K562 (cell line): ENCODE results near the gene SMARCA4. TPM values are rescaled to one million over a fixed set of nuclear protein-coding genes. Genes with fewer than 3 reads are reported as not detected.

Experiments
- ATAC-seq: fragments of 200-7000 bp; cut with Tn5 transposase; 3 replicates; pipeline ENCODE4 v1.9.1; 2020; ENCODE audit warnings: moderate library complexity
- BruUV-seq: library from RNA; stranded (reverse); fragments of 400-500 nt; replicated peaks from 2 replicates; lab custom pipeline; 2021; lab: Mats Ljungman, UMichigan
- CTCF ChIA-PET: fragments of 300-600 bp; formaldehyde crosslinking; extraction: SDS; loops from one replicate; lab custom pipeline; 2021; ENCODE audit warnings: low intra/inter-chr PET ratio; lab: Yijun Ruan, JAX
- POLR2A ChIA-PET: fragments of 300-600, 350-650 bp; sonication (Branson Sonifier 250); formaldehyde crosslinking; extraction: SDS; loops from one replicate; lab custom pipeline; 2021; ENCODE audit warnings: antibody characterized with exemption, inconsistent platforms; lab: Yijun Ruan, JAX
- DNase-seq, 4 experiments: peaks; one replicate each; pipeline versions ENCODE4 v3.0.0 to v3.0.0-alpha.2; 2011 to 2018; ENCODE audit warnings: low spot score in 3 of 4, mixed read lengths in 3 of 4; ENCODE audit errors: extremely low read depth in 1 of 4
- FAIRE-seq: peaks from 2 replicates; lab custom pipeline; 2011; peaks lifted over from hg19 to GRCh38; lab: Jason Lieb, UNC
- H2AFZ ChIP-seq: 2 replicates; pipeline ENCODE4 v1.6.0; 2011; ENCODE audit warnings: low read depth, low read length, control low read depth, inconsistent platforms
- H3K27ac ChIP-seq: fragments of 200-600 bp; 3 replicates; pipeline ENCODE4 v1.8.0; 2011; ENCODE audit warnings: low read depth, mild to moderate bottlenecking, control low read depth, inconsistent platforms, low read length, moderate library complexity, mixed read lengths; ENCODE audit errors: extremely low read depth
- H3K27me3 ChIP-seq, 2 experiments: fragments of 300-600 bp in 1 of 2; 2 replicates in 1 of 2; 3 replicates in 1 of 2; pipeline versions ENCODE4 v1.6.0 to v1.8.0; 2011; ENCODE audit warnings: inconsistent platforms in 2 of 2, low read length in 2 of 2, mild to moderate bottlenecking in 1 of 2, mixed read lengths in 1 of 2, moderate library complexity in 1 of 2; ENCODE audit not compliant: control insufficient read depth in 2 of 2, insufficient read depth in 2 of 2
- H3K36me3 ChIP-seq: fragments of 300-600 bp; 3 replicates; pipeline ENCODE4 v1.8.0; 2011; ENCODE audit warnings: mild to moderate bottlenecking, low read length, inconsistent platforms; ENCODE audit not compliant: control insufficient read depth, insufficient read depth
- H3K4me1 ChIP-seq, 2 experiments: fragments of 200-600 bp in 1 of 2; replicated peaks in 1 of 2; 2 replicates in 1 of 2; 3 replicates in 1 of 2; pipeline versions ENCODE4 v1.5.1 to v1.8.0; 2011; ENCODE audit warnings: inconsistent platforms in 2 of 2, low read length in 2 of 2, mild to moderate bottlenecking in 1 of 2, mixed read lengths in 1 of 2, moderate library complexity in 1 of 2; ENCODE audit not compliant: control insufficient read depth in 2 of 2, insufficient read depth in 2 of 2
- H3K4me2 ChIP-seq: 2 replicates; pipeline ENCODE4 v1.6.1; 2011; ENCODE audit warnings: low read length, control low read depth, inconsistent platforms, mixed read lengths; ENCODE audit not compliant: insufficient read depth
- H3K4me3 ChIP-seq: fragments of 200-600 bp; sonication (generic), shearing (Covaris generic); 2 replicates; pipeline ENCODE4 v1.5.1; 2016; ENCODE audit warnings: control low read depth, inconsistent platforms
- H3K79me2 ChIP-seq: fragments of 200-600 bp; 3 replicates; pipeline ENCODE4 v1.8.0; 2011; ENCODE audit warnings: low read length, inconsistent platforms; ENCODE audit not compliant: control insufficient read depth, insufficient read depth
- H3K9ac ChIP-seq, 2 experiments: 2 replicates each; pipeline versions ENCODE4 v1.6.0 to v1.6.1; 2011; ENCODE audit warnings: low read depth in 2 of 2, low read length in 2 of 2, control low read depth in 1 of 2, inconsistent platforms in 1 of 2, mild to moderate bottlenecking in 1 of 2, mixed read lengths in 1 of 2; ENCODE audit not compliant: insufficient read depth in 1 of 2
- H3K9me1 ChIP-seq: one replicate; pipeline ENCODE4 v1.6.0; 2011; ENCODE audit warnings: inconsistent platforms, mild to moderate bottlenecking, low read length, moderate library complexity; ENCODE audit not compliant: control insufficient read depth, insufficient read depth
- H3K9me3 ChIP-seq: replicated peaks from 2 replicates; pipeline ENCODE4 v1.5.1; 2011; ENCODE audit warnings: low read depth, low read length, inconsistent platforms; ENCODE audit not compliant: control insufficient read depth, insufficient read depth
- H4K20me1 ChIP-seq: replicated peaks from 2 replicates; pipeline ENCODE4 v1.6.1; 2011; ENCODE audit warnings: low read length, inconsistent platforms, mixed read lengths; ENCODE audit not compliant: control insufficient read depth, insufficient read depth
- FOXJ3 ChIP-seq: sonication (generic); formaldehyde crosslinking; IDR thresholded peaks from 2 replicates; pipeline ENCODE4 v1.4.0; 2020; ENCODE audit warnings: mild to moderate bottlenecking, missing genetic modification reagents
- HIVEP1 ChIP-seq: fragments of 250-450 bp; sonication (Bioruptor Pico); IDR thresholded peaks from 2 replicates; pipeline ENCODE4 v1.4.0; 2020; ENCODE audit warnings: mild to moderate bottlenecking
- L3MBTL2 ChIP-seq: fragments of 450-650 bp; IDR thresholded peaks from 2 replicates; pipeline ENCODE4 v1.6.1; 2016; ENCODE audit warnings: mild to moderate bottlenecking, moderate library complexity
- POLR2G ChIP-seq: fragments of 200-400 bp; formaldehyde crosslinking; IDR thresholded peaks from 2 replicates; pipeline ENCODE4 v1.6.1; 2017; ENCODE audit warnings: low read depth, mild to moderate bottlenecking, antibody characterized with exemption, low read length, moderate library complexity
- RBM22 ChIP-seq: fragments of 200-400 bp; formaldehyde crosslinking; IDR thresholded peaks from 2 replicates; pipeline ENCODE4 v1.6.1; 2018; ENCODE audit warnings: low read length, low read depth; ENCODE audit not compliant: poor library complexity, severe bottlenecking
- ZNF197 ChIP-seq: fragments of 200-800 bp; sonication (Bioruptor generic); IDR thresholded peaks from 2 replicates; pipeline ENCODE4 v1.6.1; 2016; ENCODE audit warnings: low read depth, missing genetic modification characterization, missing compliant biosample characterization
- ZNF561 ChIP-seq: fragments of 450-650 bp; formaldehyde crosslinking; conservative IDR thresholded peaks from 2 replicates; pipeline ENCODE4 v1.4.0; 2020; ENCODE audit warnings: mild to moderate bottlenecking, moderate library complexity
- WGBS: fragments of 100-300 bp; shearing (Covaris generic); methylation state at CpG from one replicate; pipeline ENCODE4 v1.1.6; 2016; ENCODE audit warnings: low coverage, mixed read lengths; ENCODE audit not compliant: insufficient coverage; ENCODE audit errors: missing lambda C conversion rate; 5-methylcytosine and 5-hydroxymethylcytosine counted together
- in situ Hi-C: fragments of 300-500 bp; cut with MboI; formaldehyde crosslinking; loops from 4 replicates; pipeline ENCODE4 v1.15.0; 2018; ENCODE audit warnings: inconsistent platforms, mixed read lengths
- intact Hi-C: fragments of 100-400 bp; cut with micrococcal nuclease; formaldehyde crosslinking; loops from 2 replicates; pipeline ENCODE4 v1.14.2; 2022
- polyA plus RNA-seq, 8 experiments: library from polyadenylated mRNA; depleted of rRNA in 4 of 8; stranded (reverse) in 5 of 8; unstranded in 3 of 8; fragments of >200 nt; fragmentation: Nextera tagmentation in 2 of 8; fragmentation: Illumina TruSeq in 1 of 8; extraction: Ambion mirVana in 2 of 8; extraction: Trizol in 1 of 8; gene quantifications; 2 replicates each; pipeline versions ENCODE4 v1.2.1 to v1.2.3, GENCODE V29; 2011 to 2014; ENCODE audit warnings: inconsistent platforms in 1 of 8, missing spikeins in 1 of 8
- total RNA-seq, 7 experiments: library from RNA; depleted of rRNA in 6 of 7; stranded (reverse); fragments of >200 nt in 6 of 7; fragmentation: Illumina TruSeq in 2 of 7; extraction: Trizol in 2 of 7; gene quantifications; 2 replicates each; pipeline versions ENCODE4 v1.2.1 to v1.2.3, GENCODE V29; 2011 to 2021; ENCODE audit warnings: low replicate concordance in 1 of 7

The SMARCA4 gene
- total and polyA plus RNA-seq, 9 of the 15 experiments (the other 6 are each of a cell fraction or from before 2014, with no cell fraction given), result 19.3 to 207 (median 52.1) TPM

DNA sequence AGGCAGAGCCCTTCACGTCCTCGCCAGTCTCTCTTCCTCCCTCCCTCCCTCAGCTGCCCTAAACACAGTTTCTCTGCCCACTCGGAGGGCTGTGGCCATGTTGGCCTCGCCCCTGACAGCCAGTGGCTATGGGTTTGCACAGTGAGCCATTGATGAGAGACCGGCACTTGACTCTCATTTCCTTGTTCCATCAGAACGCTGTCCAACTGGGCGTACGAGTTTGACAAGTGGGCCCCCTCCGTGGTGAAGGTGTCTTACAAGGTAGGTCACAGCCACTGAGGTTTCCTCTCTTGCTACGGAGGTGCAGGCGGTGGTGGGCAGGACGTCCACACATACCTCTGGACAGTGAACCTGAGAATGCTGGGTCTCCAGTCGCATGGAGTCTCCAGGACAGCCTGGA is 57.9 kb downstream of the SMARCA4 start:
- Histone ChIP-seq H3K9me3 (no peaks in the 10 kb centered on the region), H3K4me2 (no peak overlapping the region), H3K27ac (no peak overlapping the region), H3K79me2 (no peaks in the 10 kb centered on the region), H3K27me3 (no peaks in the 10 kb centered on the region), H3K9ac (no peak overlapping the region; a peak in 1 of 4 replicates), H2AFZ (no peak overlapping the region), H3K36me3 (peaks cover 98% of the 10 kb centered on the region; the same call in 2 of the 3 replicates), H3K4me3 (no peak overlapping the region), H4K20me1 (no peaks in the 10 kb centered on the region), H3K9me1 (no peaks in the 10 kb centered on the region), H3K4me1 (peaks cover 0 to 11% of the 10 kb centered on the region in 2 experiments; a peak in 1 of 5 replicates)
- 88% methylated on average over 10 of the region's 13 CpGs for WGBS
- CTCF ChIA-PET, result no interaction called here
- in situ Hi-C loops, result no loop called here
- DNase-seq, result no peak
- ATAC-seq, result no peak
- no peak for FAIRE-seq
- no TSS peak for BruUV-seq
- POLR2A ChIA-PET, result interaction anchor here (1.0 kb wide), 1 partner anchor 15 kb away, joined by 4 read pairs; no protein-coding TSS in a partner anchor
- TF ChIP-seq HIVEP1 (CRISPR knock-in tag) (no peak), FOXJ3 (CRISPR knock-in tag) (no peak), L3MBTL2 (no peak), ZNF561 (no peak)
- TF ChIP-seq, all 486 proteins: peak for 0
- intact Hi-C loops, result no loop called here

DNA sequence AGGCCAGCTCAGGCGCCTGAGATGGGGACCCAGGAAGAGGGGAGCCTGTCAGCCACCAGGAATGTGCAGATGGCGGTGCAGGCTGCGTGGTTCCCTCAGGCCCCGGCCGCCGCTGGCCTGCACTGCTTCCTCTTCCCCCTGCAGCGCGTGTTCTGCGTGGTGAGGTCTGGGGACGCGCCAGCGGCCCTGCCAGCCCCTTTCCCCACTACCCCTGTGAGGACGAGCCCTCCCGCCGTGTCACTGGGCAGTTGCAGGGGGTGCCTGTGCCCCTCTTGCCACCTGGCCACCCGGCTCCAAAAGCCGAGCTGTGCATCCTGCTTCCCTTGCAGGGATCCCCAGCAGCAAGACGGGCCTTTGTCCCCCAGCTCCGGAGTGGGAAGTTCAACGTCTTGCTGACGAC is 58.4 kb downstream of the SMARCA4 start:
- TF ChIP-seq POLR2G (peak; percentile 33; the same call in 1 of the 2 replicates), ZNF197 (CRISPR knock-in tag) (no peak), RBM22 (peak; percentile 70)
- no peaks in the 10 kb centered on the region for H4K20me1 ChIP-seq
- H3K36me3 ChIP-seq, result peaks cover 98% of the 10 kb centered on the region; the same call in 2 of the 3 replicates
- ATAC-seq (no peak), FAIRE-seq (no peak), DNase-seq (no peak)
- in situ Hi-C loops, result no loop called here
- H2AFZ ChIP-seq, result no peak overlapping the region
- no TSS peak for BruUV-seq
- H3K27ac ChIP-seq, result no peak overlapping the region
- WGBS, result 97% methylated on average over 20 of the region's 21 CpGs
- no peaks in the 10 kb centered on the region for H3K9me3 ChIP-seq
- H3K4me1 ChIP-seq, result peaks cover 0 to 11% of the 10 kb centered on the region in 2 experiments; a peak in 1 of 5 replicates
- POLR2A ChIA-PET, result no interaction called here
- H3K9me1 ChIP-seq, result no peaks in the 10 kb centered on the region
- intact Hi-C loops, result no loop called here
- H3K4me3 ChIP-seq, result no peak overlapping the region
- CTCF ChIA-PET, result no interaction called here
- no peak overlapping the region for H3K4me2 ChIP-seq
- peak overlapping the region in 1 of 2 experiments; percentile 13; a peak in 1 of 4 replicates for H3K9ac ChIP-seq
- no peaks in the 10 kb centered on the region for H3K27me3 ChIP-seq
- no peaks in the 10 kb centered on the region for H3K79me2 ChIP-seq
